Measurements from ENCODE around the gene ZNF689. TPM values are rescaled to one million over a fixed set of nuclear protein-coding genes. Genes with fewer than 3 reads are reported as not detected.

ZNF689 gene
- total and polyA plus RNA-seq, 7 donors = 3.6 to 10.3 (median 7.9) TPM

DNA sequence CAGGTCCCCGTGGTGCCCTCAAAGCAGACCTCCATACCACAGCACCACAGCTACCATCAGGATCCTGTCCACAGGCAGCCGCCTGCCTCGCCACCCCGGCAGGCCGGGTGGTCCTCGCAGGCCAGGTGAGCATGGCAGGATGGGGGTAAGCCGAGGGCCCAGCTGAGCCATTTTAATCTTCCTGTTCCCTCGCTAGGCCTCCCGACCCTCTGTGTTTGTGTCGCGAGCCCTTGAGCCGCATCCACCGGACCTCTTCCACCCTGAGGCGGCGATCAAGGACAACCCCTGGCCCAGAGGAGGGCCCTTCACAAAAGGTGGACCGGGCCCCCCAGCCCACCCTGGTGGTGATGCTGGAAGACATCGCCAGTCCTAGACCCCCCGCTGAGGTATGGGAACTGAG lies 42.5 kb upstream of the ZNF689 start:
- intact Hi-C loops (cut with DNase I) = loop anchor here (10.0 kb wide), 3 partner anchors 272 to 838 kb away; partner anchors contain the start of genes FBXL19, PAGR1, PRRT2 and TBX6
- peaks cover 0 to 48% (median 44%) of the 10 kb centered on the region in 4 donors for H3K4me1 ChIP-seq
- no peaks in the 10 kb centered on the region for H3K27me3 ChIP-seq
- no peak overlapping the region for H3K4me3 ChIP-seq
- 95 to 96% methylated on average over 18 of the region's 18 CpGs for WGBS, 2 donors
- TF ChIP-seq, protein P1, sequence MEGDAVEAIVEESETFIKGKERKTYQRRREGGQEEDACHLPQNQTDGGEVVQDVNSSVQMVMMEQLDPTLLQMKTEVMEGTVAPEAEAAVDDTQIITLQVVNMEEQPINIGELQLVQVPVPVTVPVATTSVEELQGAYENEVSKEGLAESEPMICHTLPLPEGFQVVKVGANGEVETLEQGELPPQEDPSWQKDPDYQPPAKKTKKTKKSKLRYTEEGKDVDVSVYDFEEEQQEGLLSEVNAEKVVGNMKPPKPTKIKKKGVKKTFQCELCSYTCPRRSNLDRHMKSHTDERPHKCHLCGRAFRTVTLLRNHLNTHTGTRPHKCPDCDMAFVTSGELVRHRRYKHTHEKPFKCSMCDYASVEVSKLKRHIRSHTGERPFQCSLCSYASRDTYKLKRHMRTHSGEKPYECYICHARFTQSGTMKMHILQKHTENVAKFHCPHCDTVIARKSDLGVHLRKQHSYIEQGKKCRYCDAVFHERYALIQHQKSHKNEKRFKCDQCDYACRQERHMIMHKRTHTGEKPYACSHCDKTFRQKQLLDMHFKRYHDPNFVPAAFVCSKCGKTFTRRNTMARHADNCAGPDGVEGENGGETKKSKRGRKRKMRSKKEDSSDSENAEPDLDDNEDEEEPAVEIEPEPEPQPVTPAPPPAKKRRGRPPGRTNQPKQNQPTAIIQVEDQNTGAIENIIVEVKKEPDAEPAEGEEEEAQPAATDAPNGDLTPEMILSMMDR (IDR thresholded peaks at IDR 0.05) = no peak
- TF ChIP-seq POLR2A (IDR thresholded peaks at IDR 0.05) (no peak), POLR2AphosphoS5 (IDR thresholded peaks at IDR 0.05) (no peak), EP300 (IDR thresholded peaks at IDR 0.05) (no peak)
- no peaks in the 10 kb centered on the region for H3K9me3 ChIP-seq
- peak overlapping the region; percentile 97 to 99 (median 98) for H3K27ac ChIP-seq
- peaks cover 20 to 48% (median 39%) of the 10 kb centered on the region in 4 donors for H3K36me3 ChIP-seq
- no peak for DNase-seq

DNA sequence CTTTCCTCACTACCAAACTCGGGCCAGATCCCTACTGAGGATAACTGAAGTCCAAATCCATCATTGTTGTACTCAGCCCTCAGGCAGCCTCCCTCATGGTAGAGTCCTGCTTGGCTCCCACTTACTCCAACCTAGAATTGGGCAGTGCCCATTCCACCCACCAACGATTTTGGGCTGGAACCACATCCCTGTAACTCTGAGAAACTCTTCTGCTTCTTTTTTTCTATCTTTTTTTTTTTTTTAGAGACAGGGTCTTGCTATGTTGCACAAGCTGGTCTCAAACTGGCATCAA lies 41.8 kb upstream of the ZNF689 start:
- Histone ChIP-seq H3K4me3 (peak overlapping the region; percentile 74 to 87 (median 78)), H3K27ac (peak overlapping the region; percentile 97 to 99 (median 98)), H3K36me3 (peaks cover 20 to 48% (median 39%) of the 10 kb centered on the region in 4 donors), H3K4me1 (peaks cover 0 to 40% (median 36%) of the 10 kb centered on the region in 4 donors), H3K27me3 (no peaks in the 10 kb centered on the region), H3K9me3 (no peaks in the 10 kb centered on the region)
- 6 to 21% methylated on average over 2 of the region's 2 CpGs for WGBS, 2 donors
- DNase-seq = no peak
- intact Hi-C loops (cut with DNase I) = loop anchor here (10.0 kb wide), 3 partner anchors 273 to 837 kb away; partner anchors contain the start of genes FBXL19, PAGR1, PRRT2 and TBX6
- no peak for TF ChIP-seq POLR2AphosphoS5 (IDR thresholded peaks at IDR 0.05)
- no peak for TF ChIP-seq EP300 (IDR thresholded peaks at IDR 0.05)
- TF ChIP-seq POLR2A (IDR thresholded peaks at IDR 0.05) = no peak
- TF ChIP-seq, protein P1 (IDR thresholded peaks at IDR 0.05) = no peak

DNA sequence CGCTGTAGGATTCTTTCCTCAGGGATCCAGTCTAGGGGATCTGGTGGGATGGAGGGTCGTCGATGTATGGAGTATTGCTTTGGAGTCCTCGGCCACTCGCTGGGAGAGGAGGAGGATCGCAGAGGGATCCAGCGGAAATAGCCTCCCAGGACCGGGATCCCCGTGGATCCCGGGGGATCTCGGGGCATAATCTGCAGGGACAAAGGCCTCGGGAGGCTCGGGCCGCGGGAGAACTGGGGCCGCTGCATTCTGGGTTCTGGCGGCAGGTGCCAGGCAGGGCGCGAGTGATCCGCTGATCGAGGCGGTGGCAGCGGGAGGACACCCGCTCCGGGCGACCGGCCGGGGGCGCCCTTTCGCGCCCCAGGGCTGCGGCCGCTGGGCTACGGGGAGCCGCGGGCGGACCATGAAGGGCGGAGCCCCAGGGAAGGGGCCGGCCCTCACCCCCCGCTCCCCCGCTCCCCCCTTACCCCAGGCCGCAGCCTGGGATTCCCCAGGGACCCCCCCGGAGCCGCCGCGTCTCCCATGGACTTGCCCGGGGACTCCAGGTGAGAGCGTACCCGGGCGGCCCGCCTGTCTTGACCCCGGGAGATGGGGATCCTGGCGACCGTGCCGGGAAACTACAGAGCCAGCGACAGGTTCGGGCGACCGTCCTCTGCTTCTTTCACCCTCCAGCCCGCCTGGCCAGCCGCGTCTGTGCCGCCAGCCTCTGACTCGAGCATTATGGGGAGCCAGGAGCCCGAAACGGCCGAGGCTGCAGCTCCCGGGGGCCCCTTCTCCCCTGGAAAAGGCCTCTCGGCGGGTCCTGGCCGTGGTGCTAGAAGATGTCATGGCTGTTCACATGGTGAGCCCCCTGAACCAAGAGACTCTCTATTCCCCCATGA lies 41.2 kb upstream of the ZNF689 start:
- peak; percentile 85 for DNase-seq
- H3K9me3 ChIP-seq = no peaks in the 10 kb centered on the region
- H3K27ac ChIP-seq = peak overlapping the region; percentile 97 to 99 (median 98)
- TF ChIP-seq POLR2A (IDR thresholded peaks at IDR 0.05) (peak in 1 of 2 donors; percentile 6), EP300 (IDR thresholded peaks at IDR 0.05) (no peak), POLR2AphosphoS5 (IDR thresholded peaks at IDR 0.05) (peak in 3 of 4 donors; percentile 21 to 63 (median 57))
- TF ChIP-seq, protein P1 (IDR thresholded peaks at IDR 0.05) = peak; percentile 7 to 69 (median 40)
- peak overlapping the region; percentile 74 to 87 (median 78) for H3K4me3 ChIP-seq
- H3K27me3 ChIP-seq = no peaks in the 10 kb centered on the region
- H3K36me3 ChIP-seq = peaks cover 20 to 42% (median 37%) of the 10 kb centered on the region in 4 donors
- intact Hi-C loops (cut with DNase I) = loop anchor here (10.0 kb wide), 3 partner anchors 273 to 837 kb away; partner anchors contain the start of genes FBXL19, PAGR1, PRRT2 and TBX6
- H3K4me1 ChIP-seq = peaks cover 0 to 35% (median 31%) of the 10 kb centered on the region in 4 donors
- 0% methylated on average over 71 of the region's 71 CpGs for WGBS, 2 donors

DNA sequence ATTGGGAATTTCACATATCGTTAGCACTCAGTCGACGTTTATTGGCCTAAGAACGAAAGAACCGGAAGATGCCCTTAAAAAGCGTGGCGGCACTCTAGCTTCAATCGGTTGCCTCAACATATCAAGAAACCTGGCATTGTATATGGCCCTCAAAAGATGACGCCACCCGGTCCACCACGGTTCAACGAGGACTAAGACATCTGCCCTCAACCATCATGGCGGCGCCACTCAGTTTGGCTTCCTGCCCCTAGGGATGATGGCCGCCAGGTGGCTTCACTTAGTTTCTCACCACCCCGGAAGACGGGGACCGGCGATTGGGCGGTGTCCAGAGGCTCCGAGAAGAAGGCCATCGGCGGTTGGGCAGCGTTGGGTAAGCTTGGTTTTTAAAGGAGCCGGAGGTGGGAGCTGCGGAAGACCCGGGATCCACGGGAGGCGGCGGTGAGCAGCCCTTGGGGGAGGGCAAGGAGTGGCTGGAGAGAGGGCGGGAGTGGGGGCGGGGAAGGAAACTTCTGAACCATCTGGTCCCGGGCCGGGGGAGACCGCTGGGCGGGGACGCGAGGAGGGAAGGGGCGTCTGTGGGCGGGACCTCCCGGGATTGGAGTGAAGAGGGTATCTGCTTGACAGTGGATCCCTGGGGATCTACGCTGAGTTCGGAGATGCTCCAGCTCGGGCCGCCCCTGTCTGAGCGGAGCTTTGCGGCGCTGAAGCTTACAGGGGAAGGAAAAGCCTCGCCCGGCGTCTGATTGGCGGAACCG lies 40.4 kb upstream of the ZNF689 start, which contains the start of gene PRR14:
TSS of gene PRR14 (plus strand) at position 592 of the 755 bp plus-strand sequence. CDS start 686 bp downstream, outside the sequence.
- Histone ChIP-seq H3K36me3 (peaks cover 16 to 34% (median 30%) of the 10 kb centered on the region in 4 donors), H3K27ac (peak within 1 kb of the TSS; percentile 97 to 99 (median 98)), H3K4me1 (peaks cover 0 to 35% (median 31%) of the 10 kb centered on the region in 4 donors), H3K4me3 (peak within 1 kb of the TSS; percentile 74 to 87 (median 78)), H3K27me3 (no peaks in the 10 kb centered on the region), H3K9me3 (no peaks in the 10 kb centered on the region)
- intact Hi-C loops (cut with DNase I) = loop anchor here (1.0 to 10.0 kb wide), 4 partner anchors 16 to 836 kb away; partner anchors contain the start of genes FBXL19, PAGR1, PRRT2 and TBX6
- TF ChIP-seq, protein P1 (IDR thresholded peaks at IDR 0.05) = peak in 3 of 4 experiments; percentile 30 to 60 (median 58)
- TF ChIP-seq POLR2A (IDR thresholded peaks at IDR 0.05) (peak; percentile 56 to 59), POLR2AphosphoS5 (IDR thresholded peaks at IDR 0.05) (peak; percentile 53 to 76 (median 62)), EP300 (IDR thresholded peaks at IDR 0.05) (no peak)
- DNase-seq = peak; percentile 100
- WGBS, 2 donors = 1% methylated on average over 53 of the region's 53 CpGs

All from sigmoid colon (tissue), 7 donors.